ENCODE results near the gene TRPM3.

- TF ChIP-seq CTCF (conservative IDR thresholded peaks at IDR 0.05; ENCODE audit: low read depth, low read length) (no peak), EZH2phosphoT487 (IDR thresholded peaks at IDR 0.05; ENCODE audit: borderline replicate concordance, low read length) (no peak)
Observed at GRCh38 chr9:70959366-70959765, 162.1 kb downstream of the TRPM3 start.

Data from PC-3 (cell line).